NT2/D1 (cell line): ENCODE measurements around the gene ATP6V1A.
A peak's percentile ranks its signal among the peaks of the same experiment; 100 is the strongest.

Source experiments
- DNase-seq: peaks from one replicate; pipeline ENCODE4 v3.0.0-alpha.2; 2011; ENCODE audit warnings: low read depth, low spot score
- H3K27me3 ChIP-seq: 2 replicates; pipeline ENCODE4 v1.6.0; 2011; ENCODE audit warnings: mild to moderate bottlenecking; ENCODE audit not compliant: insufficient read length, insufficient read depth
- H3K36me3 ChIP-seq: 2 replicates; pipeline ENCODE4 v1.6.1; 2011; ENCODE audit warnings: mild to moderate bottlenecking, low read length, mixed read lengths; ENCODE audit not compliant: insufficient read depth, insufficient read length
- H3K4me1 ChIP-seq: 2 replicates; pipeline ENCODE4 v1.5.1; 2011; ENCODE audit not compliant: insufficient read depth, insufficient read length
- H3K4me3 ChIP-seq: 2 replicates; pipeline ENCODE4 v1.5.1; 2011; ENCODE audit warnings: low read depth; ENCODE audit not compliant: insufficient read length
- H3K9ac ChIP-seq: 2 replicates; pipeline ENCODE4 v1.6.0; 2011; ENCODE audit warnings: low read depth; ENCODE audit not compliant: insufficient read length
- H3K9me3 ChIP-seq: 2 replicates; pipeline ENCODE4 v1.5.1; 2011; ENCODE audit warnings: mild to moderate bottlenecking, low read length; ENCODE audit not compliant: insufficient read depth
- SUZ12 ChIP-seq: IDR thresholded peaks from 2 replicates; pipeline ENCODE4 v1.6.1; 2011; ENCODE audit not compliant: insufficient read length, insufficient read depth; ENCODE audit errors: extremely low read depth
- YY1 ChIP-seq: IDR thresholded peaks from 2 replicates; pipeline ENCODE4 v1.6.1; 2011; ENCODE audit not compliant: insufficient read length, insufficient read depth
- ZNF274 ChIP-seq: IDR thresholded peaks from 2 replicates; pipeline ENCODE4 v1.6.1; 2011; ENCODE audit warnings: mild to moderate bottlenecking, low read depth, low read length

The ATP6V1A gene

DNA sequence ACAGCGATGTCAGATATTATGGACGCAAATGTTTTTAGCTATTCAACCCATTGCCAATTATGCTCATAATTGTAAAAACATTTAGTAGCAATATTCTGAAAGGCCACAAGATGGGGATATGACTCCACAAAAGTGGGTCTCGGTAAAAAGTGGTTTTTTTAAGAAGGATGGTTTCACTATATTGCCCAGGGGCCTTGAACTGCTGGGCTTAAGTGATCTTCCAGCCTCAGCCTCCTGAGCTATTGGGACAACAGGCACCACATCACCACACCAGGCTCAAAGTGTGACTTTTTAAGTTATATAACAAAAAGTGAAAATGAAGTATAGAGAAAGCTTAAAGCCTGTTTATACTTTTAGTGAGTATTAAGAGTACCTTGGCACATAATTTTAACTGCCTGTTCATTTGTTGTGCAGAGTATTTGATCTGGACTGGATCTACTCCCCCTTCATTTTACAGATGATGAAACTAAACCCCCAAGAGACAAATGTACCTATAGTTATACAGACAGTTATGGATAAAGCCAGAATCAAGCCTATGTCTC, 10.2 kb upstream of the ATP6V1A start:
- no peak overlapping the region for H3K9ac ChIP-seq
- H3K4me1 ChIP-seq = no peaks in the 10 kb centered on the region
- peaks cover 35% of the 10 kb centered on the region for H3K36me3 ChIP-seq
- H3K4me3 ChIP-seq = no peak overlapping the region
- no peaks in the 10 kb centered on the region for H3K27me3 ChIP-seq
- no peaks in the 10 kb centered on the region for H3K9me3 ChIP-seq
- DNase-seq = peak; percentile 33
- TF ChIP-seq ZNF274 = no peak

DNA sequence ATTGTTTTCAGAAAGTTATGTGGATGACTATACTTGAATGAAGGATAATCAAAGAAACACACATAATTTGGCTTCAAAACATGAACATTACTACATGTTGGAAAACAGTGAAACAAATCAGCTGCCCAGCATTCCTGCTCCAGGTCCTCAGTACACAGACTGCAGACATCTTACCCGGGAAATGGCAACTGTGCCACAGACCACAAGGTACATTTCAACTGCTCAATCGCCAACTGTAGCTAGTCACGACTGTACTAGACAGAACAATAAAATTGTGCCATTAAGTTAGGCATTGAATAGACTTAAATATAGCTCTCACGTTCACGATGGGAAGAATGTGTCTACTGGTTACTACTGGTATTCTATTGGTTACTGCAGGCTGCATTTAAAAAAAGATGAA, 5.7 kb upstream of the ATP6V1A start:
- no peak overlapping the region for H3K9ac ChIP-seq

DNA sequence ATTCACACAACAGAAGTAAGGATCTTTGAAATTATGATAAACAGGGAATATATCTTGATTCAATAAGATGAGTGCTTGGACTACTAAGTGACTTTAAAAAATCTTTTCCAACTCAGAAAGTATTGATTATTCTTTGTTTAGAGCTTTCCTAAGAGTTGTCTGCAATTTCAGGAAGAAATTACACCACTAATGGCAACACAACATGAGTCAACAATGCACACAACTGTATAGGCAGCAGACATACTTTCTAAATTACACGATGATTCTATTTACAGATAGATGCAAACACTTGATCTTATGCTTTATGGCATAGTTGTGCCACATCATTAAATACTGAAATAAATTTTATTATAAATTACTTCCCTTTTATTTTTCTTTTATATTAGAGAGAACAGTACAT, 5.2 kb upstream of the ATP6V1A start:
- DNase-seq = no peak
- Histone ChIP-seq H3K4me1 (no peaks in the 10 kb centered on the region), H3K36me3 (peaks cover 40% of the 10 kb centered on the region), H3K9ac (no peak overlapping the region), H3K27me3 (no peaks in the 10 kb centered on the region), H3K4me3 (no peak overlapping the region), H3K9me3 (no peaks in the 10 kb centered on the region)
- TF ChIP-seq SUZ12 (no peak), ZNF274 (no peak), YY1 (no peak)

More for the DNA sequence above, 5.7 kb upstream of the ATP6V1A start:
- no peak overlapping the region for H3K4me3 ChIP-seq
- DNase-seq = no peak
- TF ChIP-seq ZNF274 = no peak
- no peak for TF ChIP-seq SUZ12
- TF ChIP-seq YY1 = no peak
- peaks cover 40% of the 10 kb centered on the region for H3K36me3 ChIP-seq
- no peaks in the 10 kb centered on the region for H3K4me1 ChIP-seq
- no peaks in the 10 kb centered on the region for H3K27me3 ChIP-seq
- no peaks in the 10 kb centered on the region for H3K9me3 ChIP-seq

DNA sequence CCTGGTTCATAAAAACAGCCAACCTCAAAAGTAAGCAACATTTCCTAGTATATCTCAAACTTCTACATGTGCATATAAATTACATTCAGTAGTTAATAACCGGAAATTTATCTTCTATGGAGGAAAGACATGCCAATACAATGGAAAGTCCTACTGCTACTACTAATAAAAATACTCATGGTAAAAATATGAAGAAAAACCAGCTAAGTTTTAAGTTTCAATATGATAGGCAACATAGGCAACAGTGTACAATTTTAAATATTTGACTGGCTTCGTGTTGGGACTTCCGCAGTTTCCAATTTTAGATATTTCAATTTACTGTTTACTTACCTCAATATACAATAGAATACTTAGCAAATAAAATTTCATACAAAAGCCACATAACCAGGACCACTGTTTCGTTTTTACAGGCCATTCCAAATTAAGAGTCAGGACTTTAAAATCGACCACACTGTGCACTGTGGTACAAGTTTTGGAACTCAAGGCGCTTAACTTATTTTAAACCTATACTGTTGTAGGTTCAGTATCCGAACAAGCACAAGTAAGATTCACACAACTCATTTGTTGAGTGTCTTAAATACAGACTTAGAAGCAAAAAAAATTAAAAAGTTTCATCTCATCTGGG, 3.7 kb upstream of the ATP6V1A start:
- Histone ChIP-seq H3K4me1 (no peaks in the 10 kb centered on the region), H3K4me3 (no peak overlapping the region), H3K36me3 (peaks cover 40% of the 10 kb centered on the region), H3K9me3 (no peaks in the 10 kb centered on the region), H3K27me3 (no peaks in the 10 kb centered on the region), H3K9ac (no peak overlapping the region)
- no peak for DNase-seq
- no peak for TF ChIP-seq ZNF274
- no peak for TF ChIP-seq SUZ12
- no peak for TF ChIP-seq YY1

DNA sequence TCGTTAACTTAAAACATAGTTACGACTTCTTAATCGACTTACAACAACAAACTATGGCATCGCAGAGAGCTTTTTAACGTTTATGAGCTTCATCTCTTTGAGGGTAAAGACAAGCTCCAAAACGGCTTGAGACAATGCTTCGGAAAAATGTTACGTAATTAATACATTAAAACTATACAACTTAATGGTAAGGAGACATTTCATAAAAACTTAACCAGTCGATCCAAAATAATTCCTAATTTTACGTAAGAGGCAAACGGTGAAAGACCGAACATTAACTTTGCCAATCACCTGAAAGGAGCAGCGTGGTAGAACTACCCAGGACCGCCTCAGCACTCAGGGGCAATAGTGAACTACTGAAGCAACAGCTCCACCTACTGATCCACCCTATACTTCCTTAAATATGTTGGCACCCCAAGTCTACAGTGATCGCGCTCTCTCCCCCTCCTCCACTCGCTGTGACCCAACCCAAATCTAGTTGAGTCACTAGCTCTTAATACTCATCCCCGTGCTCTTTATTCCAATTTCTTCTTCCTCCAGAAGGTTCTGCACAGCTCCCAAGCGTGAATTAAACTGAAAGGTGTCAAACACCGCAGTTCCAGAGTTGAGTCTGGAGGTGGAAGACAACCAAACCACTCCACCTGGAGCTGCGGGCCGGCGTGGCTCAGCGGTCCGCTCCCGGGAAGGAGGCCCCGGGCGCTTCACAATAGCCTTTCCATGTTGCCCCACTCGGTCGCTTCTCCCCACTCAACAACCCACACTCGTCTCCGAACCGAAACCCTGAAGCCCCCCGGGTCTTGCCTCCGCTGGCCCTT, 1.7 kb upstream of the ATP6V1A start:
- Histone ChIP-seq H3K9me3 (no peaks in the 10 kb centered on the region), H3K36me3 (peaks cover 33% of the 10 kb centered on the region), H3K4me3 (peak overlapping the region; percentile 93), H3K9ac (peak overlapping the region; percentile 97), H3K4me1 (no peaks in the 10 kb centered on the region), H3K27me3 (no peaks in the 10 kb centered on the region)
- peak; percentile 70 for DNase-seq
- TF ChIP-seq ZNF274 (no peak), SUZ12 (no peak), YY1 (no peak)

DNA sequence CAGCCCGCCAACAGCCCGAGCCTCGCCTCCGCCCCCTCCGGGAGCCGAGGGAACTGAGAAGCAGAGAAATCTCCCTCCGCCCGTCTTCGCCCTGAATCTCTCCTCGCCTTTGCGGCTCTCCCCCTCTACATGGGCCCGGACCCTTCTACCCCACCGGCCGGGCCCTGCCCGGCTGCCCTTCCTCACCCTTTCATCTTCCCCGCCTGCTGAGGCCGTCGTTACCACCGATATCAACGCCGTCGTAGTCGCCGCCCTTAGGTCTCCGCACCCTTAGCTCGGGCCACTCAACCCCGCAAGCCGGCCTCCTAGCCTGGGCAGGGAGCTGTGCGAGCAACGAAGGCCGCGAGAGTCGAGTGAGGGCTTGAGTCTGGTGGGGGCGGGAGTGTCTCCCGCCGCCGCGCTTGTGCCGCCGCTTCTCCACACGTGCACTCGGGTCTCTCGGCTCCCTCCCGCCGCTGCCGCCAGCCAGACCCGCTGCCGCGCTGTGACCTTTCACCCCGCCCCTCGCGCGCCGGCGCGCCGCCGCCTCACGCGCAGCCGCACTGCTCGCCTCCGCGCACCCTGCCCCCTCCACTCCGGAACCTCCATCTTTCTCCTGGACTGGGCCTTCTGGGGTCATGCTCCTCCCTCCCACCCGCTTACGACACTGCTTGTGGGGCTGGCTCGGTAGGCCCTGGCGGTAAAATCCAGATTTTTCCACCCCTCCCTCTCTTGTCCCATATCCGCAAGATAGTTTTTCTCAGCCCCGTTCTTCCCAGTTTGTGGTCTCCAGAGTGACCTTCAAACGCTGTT, 883 bp upstream of the ATP6V1A start, which contains the start of gene NAA50:
Gene NAA50, minus strand, starts transcription at position 494 of the 792 bp plus-strand sequence. Its CDS starts 300 bp downstream, at position 194.
- TF ChIP-seq SUZ12 = no peak
- no peak for TF ChIP-seq YY1
- TF ChIP-seq ZNF274 = no peak
- Histone ChIP-seq H3K4me3 (peak within 1 kb of the TSS; percentile 93), H3K27me3 (no peaks in the 10 kb centered on the region), H3K9ac (peak within 1 kb of the TSS; percentile 97), H3K9me3 (no peaks in the 10 kb centered on the region), H3K36me3 (peaks cover 30% of the 10 kb centered on the region), H3K4me1 (no peaks in the 10 kb centered on the region)
- DNase-seq = peak; percentile 74
